AML-193 (cell line): ENCODE data around the gene DLGAP1.
"Not testable (repeated sequence)": the region's sequence is repeated elsewhere in the genome, so short reads cannot be mapped to it uniquely, and the experiment has no call there.

Source experiments
- DNase-seq, 2 experiments: peaks; one replicate each; lab custom pipeline; 2025; lab: John Stamatoyannopoulos, UW

DLGAP1 gene

DNA sequence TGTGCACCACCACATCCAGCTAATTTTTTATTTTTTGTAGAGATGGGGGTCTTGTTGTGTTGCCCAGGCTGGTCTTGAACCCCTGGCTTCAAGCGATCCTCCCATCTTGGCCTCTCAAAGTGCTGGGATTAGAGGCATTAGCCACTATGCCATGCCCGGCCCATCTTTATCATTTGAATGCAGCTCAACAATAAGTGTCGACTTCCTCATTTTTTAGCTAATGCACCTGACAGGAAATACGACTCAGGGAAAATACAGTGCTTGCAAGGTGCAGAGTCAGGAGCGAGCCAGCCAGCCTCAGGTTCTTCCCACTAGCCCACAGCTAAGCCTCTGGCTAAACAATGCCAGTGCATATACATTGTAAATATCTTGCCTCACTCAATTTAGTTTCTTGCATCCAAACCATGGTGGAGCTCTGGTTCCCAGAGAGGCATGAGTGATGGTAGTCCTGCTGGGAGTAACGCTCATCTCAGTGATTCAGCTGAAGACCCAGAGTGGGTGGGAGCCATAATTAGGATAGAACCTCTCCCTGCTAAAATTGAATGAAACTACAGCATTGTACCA is 870.1 kb downstream of the DLGAP1 start:
- peak; percentile 17 to 22 for DNase-seq

GRCh38 chr18:3584266-3584861 is 870.7 kb downstream of the DLGAP1 start:
- no peak for DNase-seq

GRCh38 chr18:3583873-3584247 is 871.2 kb downstream of the DLGAP1 start:
- no peak for DNase-seq

DNA sequence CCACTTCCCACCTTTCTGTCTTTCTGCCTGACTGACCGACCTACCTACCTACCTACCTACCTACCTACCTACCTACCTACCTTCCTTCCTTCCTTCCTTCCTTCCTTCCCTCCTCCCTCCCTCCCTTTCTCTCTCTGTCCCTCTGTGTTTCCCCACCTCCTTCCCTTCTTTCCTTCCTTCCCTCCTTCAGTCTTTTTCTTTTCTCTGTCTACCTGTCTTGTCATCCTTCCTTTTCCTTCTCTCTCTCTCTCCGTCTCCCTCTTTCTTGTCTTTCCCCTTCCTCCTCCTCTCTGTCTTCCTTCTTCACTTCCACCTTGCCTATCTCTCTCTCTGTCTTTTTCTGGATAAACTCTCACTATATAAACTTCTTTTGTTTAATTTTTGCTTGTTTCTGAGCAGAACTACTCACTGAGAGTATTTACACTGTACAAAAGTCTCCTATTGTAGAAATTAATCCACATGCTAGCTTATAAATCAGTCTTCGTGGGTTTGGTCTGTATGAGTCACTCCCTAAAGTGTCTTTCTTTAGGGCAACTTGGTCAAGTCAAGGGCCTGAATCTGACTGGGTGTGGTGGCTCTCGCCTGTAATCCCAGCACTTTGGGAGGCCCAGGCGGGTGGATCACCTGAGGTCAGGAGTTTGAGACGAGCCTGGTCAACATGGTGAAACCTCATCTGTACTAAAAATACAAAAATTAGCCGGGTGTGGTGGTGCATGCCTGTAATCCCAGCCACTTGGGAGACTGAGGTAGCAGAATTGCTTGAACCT is 871.8 kb downstream of the DLGAP1 start:
- not testable (repeated sequence) for DNase-seq

GRCh38 chr18:3581890-3582289 is 873.2 kb downstream of the DLGAP1 start:
- no peak for DNase-seq

DNA sequence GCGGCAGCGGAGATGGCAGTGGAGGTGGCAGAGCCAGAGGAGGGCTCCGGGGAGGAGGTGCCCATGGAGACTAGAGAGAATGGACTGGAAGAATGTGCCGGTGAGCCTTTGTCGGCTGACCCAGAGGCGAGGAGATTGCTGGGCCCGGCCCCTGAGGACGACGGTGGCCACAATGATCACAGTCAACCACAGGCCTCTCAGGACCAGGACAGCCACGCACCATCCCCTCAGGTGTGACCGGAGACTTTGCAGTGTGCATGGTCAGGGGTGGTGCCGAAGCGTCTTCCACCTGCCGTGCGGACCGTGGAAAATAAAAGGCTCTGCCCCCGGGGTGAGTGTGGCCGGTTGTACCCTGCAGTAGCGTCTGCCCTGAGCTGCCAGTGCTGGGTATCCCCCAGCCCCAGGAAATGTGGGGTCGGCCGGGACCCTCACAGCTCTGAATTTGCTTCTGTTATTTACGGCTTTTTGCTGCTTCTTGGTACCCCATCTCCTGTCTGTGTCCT is 874.5 kb downstream of the DLGAP1 start:
- not testable (repeated sequence) for DNase-seq

DNA sequence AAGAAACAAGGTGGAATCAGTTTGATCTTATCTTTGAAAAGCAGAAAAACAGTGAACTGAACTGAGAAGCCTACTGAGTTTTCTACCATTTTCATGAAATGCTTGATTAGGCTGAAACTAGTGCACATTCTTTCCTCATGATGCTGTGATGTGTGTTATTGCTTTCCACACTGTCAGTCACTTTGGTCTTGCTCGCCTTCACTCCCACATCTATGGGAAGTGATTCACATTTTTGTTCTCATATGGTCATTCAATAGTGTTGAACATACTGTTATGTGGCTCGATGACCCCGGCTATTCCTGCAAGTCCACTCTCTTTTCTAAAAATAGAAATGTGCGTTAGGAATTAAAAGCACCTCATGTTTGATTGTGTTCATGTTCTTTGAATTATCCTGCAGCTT is 875.4 kb downstream of the DLGAP1 start:
- no peak for DNase-seq

DNA sequence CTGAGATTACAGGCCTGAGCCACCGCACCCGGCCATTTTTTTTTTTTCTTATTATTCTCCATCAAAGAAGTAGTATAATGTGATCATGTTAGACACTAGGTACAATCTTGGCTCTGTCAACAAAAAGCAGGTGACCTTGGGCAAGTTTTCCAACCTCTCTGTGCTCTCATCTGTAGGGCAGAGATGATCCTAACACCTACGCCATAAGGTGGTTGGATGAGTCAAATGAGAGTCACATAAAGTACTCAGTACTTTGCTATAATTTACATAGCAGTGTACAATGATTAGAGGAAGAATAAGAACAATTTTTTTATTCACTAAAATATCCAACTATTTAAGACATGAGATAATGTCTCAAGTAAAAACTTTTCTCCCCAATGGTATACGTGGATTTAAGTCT is 876.5 kb downstream of the DLGAP1 start:
- DNase-seq = no peak

DNA sequence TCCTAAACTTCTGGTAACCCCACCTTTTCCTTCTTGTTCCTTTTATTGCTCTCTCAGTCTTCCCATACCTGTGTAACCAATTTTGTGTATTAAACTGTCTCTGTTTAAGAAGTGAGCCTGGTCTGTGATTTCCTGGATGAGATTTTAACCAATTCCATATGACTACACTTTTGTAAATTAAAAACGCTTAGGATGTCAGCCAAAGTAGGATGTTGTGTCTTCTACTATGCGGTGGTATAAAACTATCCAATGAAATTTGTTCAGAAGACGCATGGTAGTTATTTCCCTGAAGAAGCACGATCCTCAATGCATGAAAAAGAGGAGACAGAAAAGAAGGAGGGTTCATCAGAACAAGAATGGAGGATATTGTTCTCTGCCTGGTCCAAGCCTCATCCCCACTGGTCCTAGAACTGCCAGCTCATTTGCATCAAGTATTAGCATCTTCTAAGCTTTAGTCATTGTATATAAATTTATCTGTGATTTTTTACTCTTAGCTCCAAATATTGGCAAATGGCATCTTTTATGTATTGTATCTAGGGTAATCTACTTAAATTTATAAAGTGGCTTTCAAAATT is 877.7 kb downstream of the DLGAP1 start:
- no peak for DNase-seq

DNA sequence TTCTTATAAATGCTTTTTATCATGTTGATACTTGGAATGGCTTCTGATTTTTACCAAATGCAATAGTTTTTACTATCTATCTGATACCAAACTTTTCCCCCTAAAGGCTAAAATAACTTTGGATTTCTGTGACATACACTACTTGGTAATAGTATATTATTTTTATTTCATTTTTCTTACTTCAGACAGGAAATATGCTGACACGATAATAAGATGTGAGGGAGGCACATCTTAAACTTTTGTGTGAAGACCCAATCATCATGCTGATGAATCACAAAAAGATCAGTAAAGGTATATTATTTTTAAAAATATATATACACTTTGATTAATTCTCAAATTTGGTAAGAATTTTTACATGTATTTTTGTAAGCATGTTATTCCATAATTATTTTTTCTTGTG is 882.3 kb downstream of the DLGAP1 start:
- no peak for DNase-seq

- DNase-seq = no peak
Observed at GRCh38 chr18:3566851-3567250, 888.3 kb downstream of the DLGAP1 start.

DNA sequence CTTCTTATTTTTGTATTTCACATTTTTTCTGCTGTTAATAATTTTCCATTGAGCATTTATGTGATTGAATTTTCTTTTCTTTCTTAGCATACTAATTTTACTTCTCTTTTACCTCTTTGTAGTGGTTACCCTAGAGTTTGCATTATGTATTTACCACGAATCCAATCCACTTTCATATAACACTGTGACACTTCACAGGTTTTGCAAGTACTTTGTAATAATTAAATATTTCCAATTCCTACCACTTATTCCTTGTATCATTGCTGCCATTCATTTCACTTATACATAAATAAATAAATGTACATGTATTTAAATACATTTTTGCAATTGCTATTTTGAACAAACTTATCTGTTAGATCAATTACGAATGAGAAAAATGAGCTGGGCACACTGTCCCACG is 894.4 kb downstream of the DLGAP1 start:
- no peak for DNase-seq

DNA sequence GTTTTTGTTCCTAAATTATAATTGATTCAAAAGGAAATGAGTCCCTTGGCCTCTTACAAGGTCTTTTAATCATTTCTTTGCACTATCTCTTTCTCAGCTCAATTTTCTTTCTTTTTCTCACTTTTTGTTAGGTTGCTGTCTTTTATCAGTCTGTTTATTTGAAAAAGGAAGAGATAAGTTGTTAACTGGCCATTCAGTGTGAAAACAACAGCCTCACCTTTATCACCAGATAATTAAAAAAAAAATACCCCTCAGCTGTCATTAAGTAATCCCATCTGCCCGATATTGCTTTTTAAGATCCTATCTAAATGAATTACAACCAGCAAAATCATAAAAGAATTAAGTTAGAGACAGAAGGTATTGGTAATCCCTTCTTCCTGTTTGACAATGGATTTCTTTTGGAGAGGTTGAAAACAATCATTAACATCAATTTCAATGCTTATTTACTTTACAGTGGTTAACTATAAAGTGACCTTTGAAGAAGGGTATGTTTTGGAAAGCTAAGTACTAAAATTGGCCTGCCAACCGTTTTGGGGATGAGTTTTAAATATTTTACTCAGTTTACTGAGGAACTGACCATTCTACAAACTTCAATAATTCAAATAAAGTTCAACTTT is 900.2 kb downstream of the DLGAP1 start:
- no peak for DNase-seq

GRCh38 chr18:3554091-3554601 is 901.0 kb downstream of the DLGAP1 start:
- DNase-seq = no peak

DNA sequence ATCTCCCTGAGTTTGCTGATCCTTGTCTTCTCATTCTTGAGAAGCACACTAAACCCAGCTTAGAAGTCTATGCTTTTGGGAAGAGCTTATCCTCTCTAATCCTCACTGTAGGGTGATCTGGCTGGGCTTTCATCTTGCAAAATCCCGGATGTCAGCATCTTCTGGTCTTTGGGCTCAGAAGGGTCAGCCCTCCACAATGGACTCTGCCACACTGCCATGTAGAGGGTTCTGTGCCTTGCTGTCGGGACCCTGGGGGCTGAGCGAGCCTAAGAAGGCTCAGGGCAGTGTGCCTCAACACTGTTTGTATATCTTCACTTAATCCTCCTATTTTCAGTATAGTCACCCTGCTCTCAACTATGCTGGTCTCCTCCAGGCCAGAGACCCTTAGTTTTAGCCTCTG is 902.8 kb downstream of the DLGAP1 start:
- DNase-seq = no peak

GRCh38 chr18:3547891-3548615 is 907.1 kb downstream of the DLGAP1 start:
- no peak for DNase-seq

DNA sequence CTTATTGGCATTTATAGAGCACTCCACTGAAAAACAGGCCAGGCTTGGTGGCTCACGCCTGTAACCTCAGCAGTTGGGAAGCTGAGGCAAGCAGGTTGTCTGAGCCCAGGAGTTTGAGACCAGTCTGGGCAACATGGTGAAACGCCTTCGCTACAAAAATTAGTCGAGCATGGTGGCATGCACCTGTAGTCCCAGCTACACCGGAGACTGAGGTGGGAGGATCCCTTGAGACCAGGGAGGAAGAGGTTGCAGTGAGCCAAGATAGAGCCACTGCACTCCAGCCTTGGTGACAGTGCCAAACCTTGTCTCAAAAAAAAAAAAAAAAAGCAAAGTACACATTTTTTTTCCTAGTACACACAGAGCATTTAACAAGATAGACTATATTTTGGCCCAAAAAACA is 909.0 kb downstream of the DLGAP1 start:
- no peak for DNase-seq

DNA sequence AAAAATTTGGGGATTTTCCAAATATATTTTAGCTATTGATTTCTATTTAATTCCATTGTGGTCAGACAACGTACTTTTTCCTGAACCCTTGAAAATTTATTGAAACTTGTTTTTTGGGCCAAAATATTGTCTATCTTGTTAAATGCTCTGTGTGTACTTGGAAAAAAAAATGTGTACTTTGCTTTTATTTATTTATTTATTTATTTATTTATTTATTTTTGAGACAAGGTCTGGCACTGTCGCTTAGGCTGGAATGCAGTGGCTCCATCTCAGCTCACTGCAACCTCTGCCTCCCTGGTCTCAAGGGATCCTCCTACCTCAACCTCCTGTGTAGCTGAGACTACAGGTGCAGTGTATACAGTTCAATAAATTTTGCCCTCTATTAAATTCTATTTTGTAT is 910.6 kb downstream of the DLGAP1 start:
- DNase-seq = no peak

DNA sequence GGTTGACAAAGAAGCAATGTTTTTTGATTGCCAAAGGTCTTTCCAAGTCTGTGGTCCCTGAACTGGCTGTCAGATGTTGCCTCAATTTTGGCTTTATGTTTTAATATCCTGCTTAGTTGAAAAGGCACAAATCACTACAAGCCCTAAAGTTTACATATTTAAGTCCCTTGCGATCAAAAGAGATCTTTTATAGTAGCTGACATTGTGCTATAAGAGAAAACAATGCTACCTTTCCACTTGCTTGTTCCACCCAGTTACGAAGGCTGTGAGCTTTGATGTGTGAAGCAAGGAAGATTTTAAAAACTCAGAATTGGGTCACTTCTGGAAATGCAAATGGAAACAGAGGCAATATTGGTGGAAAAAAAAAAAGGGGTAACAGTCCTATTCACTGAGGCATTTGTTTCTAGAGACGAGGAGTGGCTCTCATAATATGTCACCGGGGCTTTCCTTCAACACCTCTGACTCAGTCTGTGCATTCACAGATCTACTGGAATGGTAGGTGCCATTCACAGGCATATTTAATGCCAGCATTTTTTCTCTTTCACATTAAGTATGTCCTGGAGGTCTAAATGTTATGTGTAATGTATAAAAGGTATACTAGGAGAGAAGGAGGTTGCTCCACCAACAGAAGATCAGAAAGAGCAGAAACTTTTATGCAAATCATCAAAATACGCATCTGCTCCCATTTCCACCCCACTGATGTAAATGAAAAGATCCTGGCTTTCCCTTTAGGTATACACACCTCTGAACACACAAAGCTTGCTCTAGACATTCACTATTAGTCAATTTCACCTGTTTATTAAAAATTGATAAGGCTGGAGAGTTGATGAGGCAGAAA is 913.3 kb downstream of the DLGAP1 start:
- DNase-seq = no peak

- no peak for DNase-seq
Observed at GRCh38 chr18:3540805-3541548, 914.1 kb downstream of the DLGAP1 start.
